PC-9 (cell line): ENCODE results near the gene MAPT. TPM values are rescaled to one million over a fixed set of nuclear protein-coding genes. Genes with fewer than 3 reads are reported as not detected.

ENCODE experiments used
- BruUV-seq: library from RNA; stranded (reverse); fragments of 400-500 nt; replicated peaks from 2 replicates; lab custom pipeline; 2021; lab: Mats Ljungman, UMichigan
- CTCF ChIA-PET: fragments of 300-600 bp; sonication (Branson Sonifier 250); formaldehyde crosslinking; loops from one replicate; lab custom pipeline; 2022; ENCODE audit warnings: antibody characterized with exemption; lab: Charles Lee
- POLR2A ChIA-PET: fragments of 300-600 bp; sonication (Branson Sonifier 250); formaldehyde crosslinking; loops from one replicate; lab custom pipeline; 2022; ENCODE audit warnings: antibody characterized with exemption; ENCODE audit not compliant: unreplicated experiment; lab: Charles Lee
- DNase-seq, 2 experiments: peaks; one replicate each; pipeline versions ENCODE4 v3.0.0 to v3.0.0-alpha.2; 2015 to 2022; ENCODE audit warnings: mixed read lengths in 1 of 2
- H2AFZ ChIP-seq: fragments of 200-600 bp; sonication (generic); 2 replicates; pipeline ENCODE4 v1.8.1; 2017; ENCODE audit warnings: antibody characterized with exemption
- H3F3A ChIP-seq: fragments of 200-600 bp; sonication (generic); 2 replicates; pipeline ENCODE4 v1.8.1; 2017; ENCODE audit warnings: antibody characterized with exemption, mild to moderate bottlenecking, low read depth; ENCODE audit not compliant: insufficient read depth
- H3K27ac ChIP-seq: fragments of 200-600 bp; sonication (generic); 2 replicates; pipeline ENCODE4 v1.6.1; 2016; ENCODE audit warnings: mixed run types
- H3K27me3 ChIP-seq: fragments of 200-600 bp; sonication (generic); 2 replicates; pipeline ENCODE4 v1.6.1; 2016; ENCODE audit warnings: low read depth, mixed run types; ENCODE audit not compliant: insufficient read depth
- H3K36me3 ChIP-seq: fragments of 200-600 bp; sonication (generic); 2 replicates; pipeline ENCODE4 v1.6.1; 2016; ENCODE audit warnings: low read depth, mixed run types
- H3K4me1 ChIP-seq: fragments of 200-600 bp; sonication (generic); replicated peaks from 2 replicates; pipeline ENCODE4 v1.6.1; 2016; ENCODE audit warnings: mixed run types; ENCODE audit not compliant: insufficient read depth
- H3K4me2 ChIP-seq: fragments of 200-600 bp; sonication (generic); 2 replicates; pipeline ENCODE4 v1.6.1; 2017; ENCODE audit warnings: mixed run types
- H3K4me3 ChIP-seq: fragments of 200-600 bp; sonication (generic); 2 replicates; pipeline ENCODE4 v1.6.1; 2016; ENCODE audit warnings: mixed run types
- H3K79me2 ChIP-seq: fragments of 200-600 bp; sonication (generic); 2 replicates; pipeline ENCODE4 v1.6.1; 2017; ENCODE audit warnings: low read depth, mixed run types
- H3K9me2 ChIP-seq: fragments of 200-600 bp; sonication (generic); 2 replicates; pipeline ENCODE4 v1.8.1; 2017; ENCODE audit warnings: mild to moderate bottlenecking; ENCODE audit not compliant: insufficient read depth
- H3K9me3 ChIP-seq: fragments of 200-600 bp; sonication (generic); 2 replicates; pipeline ENCODE4 v1.8.1; 2016; ENCODE audit warnings: low read depth; ENCODE audit not compliant: insufficient read depth
- H4K20me1 ChIP-seq: fragments of 200-600 bp; sonication (generic); 2 replicates; pipeline ENCODE4 v1.8.1; 2017; ENCODE audit not compliant: insufficient read depth
- CTCF ChIP-seq: fragments of 200-600 bp; sonication (generic); conservative IDR thresholded peaks from 2 replicates; pipeline ENCODE4 v1.6.1; 2017; ENCODE audit warnings: mixed run types, antibody characterized with exemption, mild to moderate bottlenecking, moderate library complexity
- EZH2 ChIP-seq: fragments of 200-600 bp; sonication (generic); IDR thresholded peaks from 2 replicates; pipeline ENCODE4 v1.8.0; 2017; ENCODE audit warnings: antibody characterized with exemption, low read depth
- intact Hi-C: fragments of 100-400 bp; cut with micrococcal nuclease; formaldehyde crosslinking; loops from one replicate; pipeline ENCODE4 v1.10.0; 2022; ENCODE audit not compliant: unreplicated experiment
- total RNA-seq: library from RNA; stranded (reverse); gene quantifications from 2 replicates; pipeline ENCODE4 v1.2.3, GENCODE V29; 2021

MAPT gene
- total RNA-seq, 1 experiment from 2014 or later, result 0.85 TPM

DNA sequence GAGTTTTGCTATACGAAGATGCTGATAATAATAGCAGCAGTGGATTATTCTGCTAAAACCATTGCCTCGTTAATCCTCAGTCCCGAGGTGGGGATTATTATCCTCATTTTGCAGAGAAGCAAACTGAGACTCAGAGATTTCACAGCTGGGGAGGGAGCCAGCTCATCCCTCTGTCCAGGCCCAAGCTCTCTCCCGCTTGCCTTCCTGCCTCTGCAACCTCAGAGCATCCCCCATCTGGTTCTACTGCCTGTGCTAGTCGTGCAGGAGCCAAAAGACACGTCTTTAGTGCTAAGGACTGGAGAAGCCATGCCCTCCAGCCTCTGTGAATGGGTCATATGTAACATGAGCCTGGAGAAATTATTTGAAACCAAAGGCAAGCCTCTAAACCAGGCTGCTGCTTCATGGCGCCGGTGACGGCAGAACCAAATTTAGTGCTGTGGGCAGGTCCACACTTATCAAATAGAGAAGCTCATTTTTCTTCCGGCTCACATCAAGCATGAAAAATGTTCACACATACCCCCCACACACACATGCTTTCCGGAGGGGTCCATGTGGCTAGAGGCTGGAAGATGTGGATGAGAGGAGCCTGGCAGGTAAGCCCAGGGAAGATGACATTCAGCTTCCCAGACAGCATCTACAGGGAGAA, 13.5 kb downstream of the MAPT start:
- no peak overlapping the region for H3K4me3 ChIP-seq
- peaks cover 4% of the 10 kb centered on the region; the same call in 1 of the 2 replicates for H3F3A ChIP-seq
- no TSS peak for BruUV-seq
- H3K9me3 ChIP-seq, result peaks cover 6% of the 10 kb centered on the region; the same call in 1 of the 2 replicates
- no peaks in the 10 kb centered on the region for H3K79me2 ChIP-seq
- POLR2A ChIA-PET, result no interaction called here
- no peak overlapping the region for H3K4me2 ChIP-seq
- H3K4me1 ChIP-seq, result no peaks in the 10 kb centered on the region
- TF ChIP-seq CTCF, result no peak
- no peak for TF ChIP-seq EZH2
- H4K20me1 ChIP-seq, result no peaks in the 10 kb centered on the region
- intact Hi-C loops, result no loop called here
- H3K27ac ChIP-seq, result no peak overlapping the region
- no peaks in the 10 kb centered on the region for H3K9me2 ChIP-seq
- H3K27me3 ChIP-seq, result peaks cover 84% of the 10 kb centered on the region
- no peak for DNase-seq
- no peaks in the 10 kb centered on the region for H3K36me3 ChIP-seq
- CTCF ChIA-PET, result no interaction called here
- H2AFZ ChIP-seq, result no peak overlapping the region

DNA sequence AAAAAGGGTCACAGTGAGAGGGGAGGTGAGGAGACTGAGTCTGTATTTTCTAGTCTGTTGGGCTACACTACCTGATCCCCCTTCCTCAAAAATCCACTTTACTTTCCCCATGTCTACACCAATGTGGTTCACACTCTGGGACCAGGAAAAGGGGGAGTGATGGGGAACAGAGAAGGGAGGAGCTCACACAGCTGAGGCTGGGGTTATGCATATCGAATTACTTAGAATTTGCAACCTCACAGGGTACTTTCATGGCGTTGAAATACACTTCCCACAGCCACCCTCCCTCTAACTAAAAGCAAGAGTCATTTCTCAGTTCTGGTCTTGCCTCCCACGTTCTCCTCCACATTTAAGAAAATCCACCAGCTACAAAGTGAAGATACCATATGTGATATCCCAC, 14.1 kb downstream of the MAPT start:
- no peak for TF ChIP-seq CTCF
- Histone ChIP-seq H3K9me2 (no peaks in the 10 kb centered on the region), H3K4me3 (no peak overlapping the region), H3K9me3 (peaks cover 6% of the 10 kb centered on the region; the same call in 1 of the 2 replicates), H3K36me3 (no peaks in the 10 kb centered on the region), H3F3A (peaks cover 4% of the 10 kb centered on the region; the same call in 1 of the 2 replicates), H3K4me2 (no peak overlapping the region), H4K20me1 (no peaks in the 10 kb centered on the region), H3K27me3 (peaks cover 85% of the 10 kb centered on the region), H3K4me1 (no peaks in the 10 kb centered on the region), H3K27ac (no peak overlapping the region), H3K79me2 (no peaks in the 10 kb centered on the region), H2AFZ (no peak overlapping the region)
- no TSS peak for BruUV-seq
- no peak for DNase-seq
- intact Hi-C loops, result no loop called here
- POLR2A ChIA-PET, result no interaction called here
- CTCF ChIA-PET, result no interaction called here

GRCh38 chr17:45908935-45909334, 14.6 kb downstream of the MAPT start:
- peaks cover 4% of the 10 kb centered on the region; the same call in 1 of the 2 replicates for H3F3A ChIP-seq
- H3K4me3 ChIP-seq, result no peak overlapping the region
- no TSS peak for BruUV-seq
- H3K4me1 ChIP-seq, result no peaks in the 10 kb centered on the region
- CTCF ChIA-PET, result no interaction called here
- H3K27me3 ChIP-seq, result peaks cover 86% of the 10 kb centered on the region
- no peak overlapping the region for H2AFZ ChIP-seq
- no peaks in the 10 kb centered on the region for H4K20me1 ChIP-seq
- DNase-seq, result no peak
- no peaks in the 10 kb centered on the region for H3K79me2 ChIP-seq
- no peaks in the 10 kb centered on the region for H3K9me2 ChIP-seq
- H3K9me3 ChIP-seq, result peaks cover 6% of the 10 kb centered on the region; the same call in 1 of the 2 replicates
- H3K36me3 ChIP-seq, result no peaks in the 10 kb centered on the region
- POLR2A ChIA-PET, result no interaction called here
- H3K4me2 ChIP-seq, result no peak overlapping the region
- no peak overlapping the region for H3K27ac ChIP-seq
- TF ChIP-seq EZH2 (no peak), CTCF (no peak)
- intact Hi-C loops, result no loop called here
